Measurements from ENCODE around the gene HOXA10. TPM values are rescaled to one million over a fixed set of nuclear protein-coding genes. Genes with fewer than 3 reads are reported as not detected.

Gene HOXA10
- total and polyA plus RNA-seq, 7 donors: 0.81 to 77.5 (median 25.6) TPM; not detected in 1

DNA sequence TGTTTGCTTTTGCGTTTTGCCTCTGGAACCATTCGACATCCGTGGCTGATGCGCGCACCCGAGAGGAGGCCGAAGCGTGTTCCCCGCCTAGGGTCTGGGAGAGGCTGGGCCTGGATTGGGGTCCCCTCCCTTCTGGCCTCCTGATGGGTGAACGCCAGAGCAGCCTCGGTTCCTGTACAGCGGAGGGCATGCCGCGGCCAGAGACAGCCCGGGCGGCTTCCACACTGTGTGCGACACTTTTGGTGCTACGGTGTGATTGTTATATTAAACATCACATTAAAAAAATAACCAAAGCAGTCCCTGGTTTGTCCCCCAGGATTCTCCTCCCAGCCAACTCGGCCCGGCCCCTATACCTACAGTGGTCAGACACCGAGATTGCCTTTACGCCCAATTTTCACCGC, 14.0 kb downstream of the HOXA10 start:
- intact Hi-C loops (cut with DNase I): loop anchor here (2.0 to 10.0 kb wide), 9 partner anchors 307 to 1595 kb away; partner anchors contain the start of genes CBX3 (in 1 of the 2) and HNRNPA2B1 (in 1 of the 2)
- H3K27ac ChIP-seq: peak overlapping the region; percentile 86
- H3K4me1 ChIP-seq: peaks cover 24% of the 10 kb centered on the region
- peak overlapping the region; percentile 79 for H3K4me3 ChIP-seq
- no peaks in the 10 kb centered on the region for H3K36me3 ChIP-seq (ENCODE audit: insufficient read depth in 1 of 2, low read depth in 1 of 2)
- no peaks in the 10 kb centered on the region for H3K9me3 ChIP-seq
- 57 to 62% (median 61%) methylated on average over 23 of the region's 23 CpGs for whole genome bisulfite sequencing, 3 donors
- DNase-seq: peak in 1 of 2 donors; percentile 71
- H3K27me3 ChIP-seq (ENCODE audit: insufficient read depth in 3 of 3, low read length in 2 of 3): no peaks in the 10 kb centered on the region
- TF ChIP-seq, protein P1, sequence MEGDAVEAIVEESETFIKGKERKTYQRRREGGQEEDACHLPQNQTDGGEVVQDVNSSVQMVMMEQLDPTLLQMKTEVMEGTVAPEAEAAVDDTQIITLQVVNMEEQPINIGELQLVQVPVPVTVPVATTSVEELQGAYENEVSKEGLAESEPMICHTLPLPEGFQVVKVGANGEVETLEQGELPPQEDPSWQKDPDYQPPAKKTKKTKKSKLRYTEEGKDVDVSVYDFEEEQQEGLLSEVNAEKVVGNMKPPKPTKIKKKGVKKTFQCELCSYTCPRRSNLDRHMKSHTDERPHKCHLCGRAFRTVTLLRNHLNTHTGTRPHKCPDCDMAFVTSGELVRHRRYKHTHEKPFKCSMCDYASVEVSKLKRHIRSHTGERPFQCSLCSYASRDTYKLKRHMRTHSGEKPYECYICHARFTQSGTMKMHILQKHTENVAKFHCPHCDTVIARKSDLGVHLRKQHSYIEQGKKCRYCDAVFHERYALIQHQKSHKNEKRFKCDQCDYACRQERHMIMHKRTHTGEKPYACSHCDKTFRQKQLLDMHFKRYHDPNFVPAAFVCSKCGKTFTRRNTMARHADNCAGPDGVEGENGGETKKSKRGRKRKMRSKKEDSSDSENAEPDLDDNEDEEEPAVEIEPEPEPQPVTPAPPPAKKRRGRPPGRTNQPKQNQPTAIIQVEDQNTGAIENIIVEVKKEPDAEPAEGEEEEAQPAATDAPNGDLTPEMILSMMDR (IDR thresholded peaks at IDR 0.05): no peak
- ATAC-seq: no peak

DNA sequence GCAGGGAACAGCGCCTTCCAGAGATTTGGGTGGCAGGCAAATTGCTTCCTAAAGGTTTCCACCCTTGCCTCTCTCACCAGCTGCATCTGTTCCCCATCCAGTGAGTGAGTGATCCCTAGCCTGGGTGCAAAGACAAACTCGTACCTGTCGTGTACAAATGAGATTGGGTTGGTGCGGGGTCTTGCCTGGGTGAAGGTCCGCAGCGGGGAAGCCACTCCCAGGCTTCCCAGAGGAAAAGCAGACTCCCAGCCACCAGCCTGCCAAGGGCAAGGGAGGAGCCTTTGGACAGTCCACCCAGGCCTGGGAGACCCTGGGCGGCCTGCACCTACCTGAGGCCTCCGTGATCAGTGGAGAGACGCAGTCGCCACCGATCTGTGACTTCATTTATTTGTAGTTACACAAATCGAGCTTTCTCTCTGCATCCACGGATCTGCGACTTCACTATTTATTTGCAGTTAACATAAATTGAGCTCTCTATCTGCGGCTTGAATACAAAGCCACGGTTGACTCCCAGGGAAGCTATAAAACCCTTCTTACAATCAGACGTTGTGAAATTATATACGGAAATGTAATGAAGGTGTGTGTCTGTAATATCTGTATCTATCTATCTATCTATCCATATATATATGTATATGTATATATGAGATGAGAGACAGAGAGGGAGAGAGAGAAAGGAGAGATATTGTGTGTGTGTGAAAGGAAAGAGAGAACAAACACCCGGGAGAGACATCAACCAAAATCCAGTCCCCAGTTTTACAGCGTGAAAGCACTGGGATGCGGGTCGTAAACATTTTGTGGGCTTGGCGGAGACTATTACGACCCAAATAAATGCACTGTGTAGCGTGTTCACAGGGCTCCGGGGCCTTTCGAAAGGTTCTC, 14.6 kb downstream of the HOXA10 start:
- Histone ChIP-seq H3K9me3 (no peaks in the 10 kb centered on the region), H3K27me3 (ENCODE audit: insufficient read depth in 3 of 3, low read length in 2 of 3) (no peaks in the 10 kb centered on the region), H3K36me3 (ENCODE audit: insufficient read depth in 1 of 2, low read depth in 1 of 2) (no peaks in the 10 kb centered on the region), H3K4me3 (peak overlapping the region; percentile 79), H3K4me1 (peaks cover 25% of the 10 kb centered on the region), H3K27ac (peak overlapping the region; percentile 86)
- TF ChIP-seq, protein P1 (IDR thresholded peaks at IDR 0.05): no peak
- ATAC-seq (no peak), DNase-seq (peak in 1 of 2 donors; percentile 26)
- WGBS, 3 donors: 82 to 85% (median 84%) methylated on average over 27 of the region's 27 CpGs
- intact Hi-C loops (cut with DNase I): loop anchor here (2.0 to 10.0 kb wide), 11 partner anchors 307 to 1595 kb away; partner anchors contain the start of genes CBX3 (in 2 of the 2) and HNRNPA2B1 (in 2 of the 2)

DNA sequence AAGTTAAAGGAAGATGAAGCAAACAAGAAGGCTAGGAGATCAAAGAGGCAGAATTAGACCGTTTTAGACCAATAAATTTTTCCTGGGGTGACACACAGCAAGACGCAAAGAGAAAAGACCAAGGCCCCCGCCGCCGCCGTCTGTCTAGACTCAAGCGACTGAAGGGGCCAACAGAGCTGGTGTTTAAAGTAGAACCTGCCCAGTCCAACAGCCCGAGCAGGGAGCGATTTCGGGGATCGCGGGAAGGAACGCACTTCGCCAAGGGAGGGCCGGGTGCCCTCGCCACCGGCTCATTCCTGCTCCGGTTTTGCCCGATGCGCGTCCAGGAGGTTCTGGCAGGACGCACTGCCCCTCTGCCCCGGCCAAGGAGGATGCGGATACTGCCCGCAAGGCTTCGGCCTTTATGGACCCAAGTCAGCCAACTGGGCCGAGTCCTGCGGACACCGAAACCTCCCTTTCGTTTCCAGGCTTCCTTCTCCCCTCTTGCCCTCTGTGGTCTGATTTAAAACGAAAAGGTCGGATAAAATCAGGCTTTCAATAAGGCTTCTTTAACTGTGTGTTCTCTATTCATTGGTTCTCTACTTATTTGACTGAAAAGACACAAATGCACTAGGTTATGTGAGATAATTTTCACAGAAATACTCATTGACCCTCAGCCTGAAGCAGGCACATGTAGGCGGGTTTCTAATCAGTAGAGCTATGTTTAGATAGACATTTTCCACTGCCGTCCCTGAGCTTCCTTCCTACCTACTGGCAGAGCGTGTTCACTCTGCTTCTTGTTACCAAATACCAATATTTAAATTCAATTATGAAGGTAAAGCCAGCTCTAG, 15.5 kb downstream of the HOXA10 start:
- TF ChIP-seq, protein P1 (IDR thresholded peaks at IDR 0.05): no peak
- no peak overlapping the region for H3K4me3 ChIP-seq
- 73 to 88% (median 79%) methylated on average over 35 of the region's 35 CpGs for WGBS, 3 donors
- ATAC-seq (no peak), DNase-seq (peak in 1 of 2 donors; percentile 52)
- no peaks in the 10 kb centered on the region for H3K36me3 ChIP-seq (ENCODE audit: insufficient read depth in 1 of 2, low read depth in 1 of 2)
- intact Hi-C loops (cut with DNase I): loop anchor here (5.0 to 10.0 kb wide), 2 partner anchors 956 to 1274 kb away; partner anchors contain the start of genes CBX3 (in 1 of the 2) and HNRNPA2B1 (in 1 of the 2)
- H3K9me3 ChIP-seq: no peaks in the 10 kb centered on the region
- H3K4me1 ChIP-seq: peaks cover 20% of the 10 kb centered on the region
- H3K27ac ChIP-seq: peak overlapping the region; percentile 49
- H3K27me3 ChIP-seq (ENCODE audit: insufficient read depth in 3 of 3, low read length in 2 of 3): no peaks in the 10 kb centered on the region

DNA sequence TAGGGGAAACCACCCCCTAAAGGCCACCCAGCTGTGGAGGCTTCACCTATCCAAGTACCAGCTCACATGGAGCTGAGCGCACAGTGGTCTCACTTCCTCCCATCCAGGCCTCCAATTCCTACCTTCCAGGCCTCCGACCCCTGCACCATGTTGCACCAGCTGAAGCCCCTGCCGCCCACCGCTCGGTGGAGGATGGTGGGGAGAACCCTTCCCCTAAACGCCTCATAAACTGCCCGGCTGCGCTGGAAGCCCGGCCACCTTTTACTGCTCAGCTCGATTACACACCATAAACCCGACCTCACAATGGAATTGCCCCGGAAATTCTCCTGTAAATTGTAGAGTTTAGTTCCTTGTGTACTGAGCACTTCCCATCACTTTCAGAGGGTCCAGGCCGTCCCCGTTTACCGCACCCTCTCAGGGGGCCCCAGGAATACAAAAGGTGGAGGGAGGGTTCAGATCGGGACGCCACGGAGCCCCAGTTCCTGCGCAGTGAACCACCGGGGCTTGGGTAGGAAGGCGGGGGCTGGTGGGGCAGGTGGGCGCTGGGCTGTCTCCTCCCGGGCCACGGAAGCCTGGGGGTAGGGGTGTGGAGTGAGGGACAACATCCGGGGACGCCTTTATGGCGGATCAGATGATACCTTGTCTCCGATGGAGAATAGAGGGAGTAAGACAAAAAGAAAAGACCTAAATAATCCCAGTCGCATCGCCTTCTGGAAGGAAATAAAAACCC, 16.3 kb downstream of the HOXA10 start:
- Histone ChIP-seq H3K36me3 (ENCODE audit: insufficient read depth in 1 of 2, low read depth in 1 of 2) (no peaks in the 10 kb centered on the region), H3K4me1 (peaks cover 14% of the 10 kb centered on the region), H3K9me3 (no peaks in the 10 kb centered on the region), H3K27me3 (ENCODE audit: insufficient read depth in 3 of 3, low read length in 2 of 3) (no peaks in the 10 kb centered on the region), H3K4me3 (no peak overlapping the region), H3K27ac (peak overlapping the region; percentile 91)
- DNase-seq: peak in 1 of 2 donors; percentile 49
- TF ChIP-seq, protein P1 (IDR thresholded peaks at IDR 0.05): no peak
- intact Hi-C loops (cut with DNase I): loop anchor here (5.0 to 10.0 kb wide), 2 partner anchors 956 to 1273 kb away; partner anchors contain the start of genes CBX3 (in 1 of the 2) and HNRNPA2B1 (in 1 of the 2)
- WGBS, 3 donors: 86 to 90% (median 88%) methylated on average over 29 to 30 of the region's 30 CpGs
- ATAC-seq: no peak
